IPS-11a (cell line): ENCODE results near the gene ZNF425.
"Not testable (repeated sequence)": the region's sequence is repeated elsewhere in the genome, so short reads cannot be mapped to it uniquely, and the experiment has no call there.

ENCODE experiments used
- H3K4me3 ChIP-seq: one replicate; pipeline ENCODE4 v1.5.1; 2013; ENCODE audit warnings: low read depth, low read length, control low read depth

The ZNF425 gene

DNA sequence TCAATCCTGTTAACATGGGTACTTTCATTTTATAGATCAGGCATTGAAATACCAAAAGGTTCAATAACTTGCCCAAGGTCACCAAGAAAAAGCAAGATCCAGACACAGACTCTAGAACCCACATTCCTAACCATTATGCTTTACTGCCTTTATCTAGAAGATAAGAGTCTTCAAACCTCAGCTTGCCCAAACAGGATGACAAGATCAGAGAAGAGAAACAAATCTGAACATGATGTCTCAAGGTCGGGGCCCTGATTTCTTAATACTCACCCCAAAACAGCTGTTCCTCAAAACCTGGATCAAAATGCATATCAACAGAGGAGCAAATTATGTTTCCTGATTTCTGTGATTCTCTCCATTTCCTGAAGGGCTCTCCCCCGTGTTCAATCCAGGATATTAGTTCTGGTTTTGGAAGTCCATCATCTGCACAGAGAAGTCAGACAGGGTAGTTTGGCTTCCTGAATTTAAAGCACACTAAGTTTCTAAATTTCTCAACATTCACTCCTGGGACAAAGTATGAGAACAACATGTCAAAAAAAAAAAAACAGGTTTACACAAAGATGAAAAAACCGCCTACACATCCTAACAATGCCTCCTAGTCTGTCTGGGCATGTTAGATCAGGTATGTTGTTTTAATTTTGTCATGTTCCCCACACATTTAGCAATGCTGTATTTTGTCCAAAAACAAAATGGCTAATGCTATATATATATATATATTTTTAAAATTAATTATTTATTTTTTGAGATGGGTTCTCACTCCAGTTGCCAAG lies 51.8 kb downstream of the ZNF425 start:
- H3K4me3 ChIP-seq: no peak overlapping the region

DNA sequence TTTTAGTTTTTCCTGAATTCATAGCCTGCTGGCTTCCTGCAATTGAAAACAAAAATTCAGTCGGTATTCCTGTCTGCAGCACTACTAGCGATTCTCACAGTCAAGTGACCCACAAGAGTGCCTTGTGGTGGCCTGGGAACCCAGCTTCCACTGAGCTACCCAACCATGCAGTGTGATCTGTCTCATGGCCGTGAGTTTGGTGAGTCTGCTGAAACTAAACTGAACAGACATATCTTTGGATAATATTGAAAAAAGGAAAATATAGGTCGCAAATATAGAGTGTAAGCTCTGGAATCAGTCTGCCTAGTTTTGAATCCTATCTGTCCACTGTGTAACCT lies 53.7 kb downstream of the ZNF425 start:
- no peak overlapping the region for H3K4me3 ChIP-seq

DNA sequence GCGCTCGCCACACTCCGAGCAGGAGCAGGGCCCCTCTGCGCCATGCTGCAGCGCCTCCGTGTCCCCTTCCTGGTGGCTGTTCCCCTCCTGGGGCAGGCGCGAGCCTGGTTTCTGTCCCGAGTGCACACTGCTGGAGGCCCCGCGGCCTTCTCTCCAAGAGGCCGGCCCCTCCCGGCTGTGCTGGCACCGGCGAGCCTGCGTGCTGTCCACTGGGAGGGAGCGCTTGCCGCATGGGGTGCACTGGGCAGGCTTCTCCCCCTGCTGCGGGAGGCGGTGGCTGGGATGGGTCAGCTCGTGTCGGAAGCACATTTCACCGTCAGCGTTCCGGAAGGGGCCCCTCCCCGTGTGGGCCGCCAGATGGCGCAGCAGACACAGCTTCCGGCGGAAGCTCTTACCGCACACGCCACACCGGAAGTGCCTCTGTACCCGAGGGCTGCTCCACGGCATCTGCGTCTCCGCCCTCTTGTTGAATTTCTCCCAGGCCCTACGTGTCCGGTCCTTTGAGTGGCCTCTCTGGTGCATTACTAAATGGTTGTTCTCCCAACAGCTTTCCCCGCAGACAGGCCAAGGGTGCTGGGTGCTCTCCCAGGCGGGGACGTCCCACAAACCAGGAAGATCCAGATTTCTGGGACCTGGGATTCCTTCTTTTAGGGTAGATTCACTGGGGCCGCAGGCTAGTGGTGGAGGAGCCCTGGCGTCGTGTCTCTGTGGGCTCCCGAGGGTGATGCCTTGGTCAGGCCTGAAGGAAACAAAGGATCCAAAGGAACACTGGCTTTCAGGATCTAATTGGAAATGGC lies 54.3 kb downstream of the ZNF425 start:
- H3K4me3 ChIP-seq: no peak overlapping the region

DNA sequence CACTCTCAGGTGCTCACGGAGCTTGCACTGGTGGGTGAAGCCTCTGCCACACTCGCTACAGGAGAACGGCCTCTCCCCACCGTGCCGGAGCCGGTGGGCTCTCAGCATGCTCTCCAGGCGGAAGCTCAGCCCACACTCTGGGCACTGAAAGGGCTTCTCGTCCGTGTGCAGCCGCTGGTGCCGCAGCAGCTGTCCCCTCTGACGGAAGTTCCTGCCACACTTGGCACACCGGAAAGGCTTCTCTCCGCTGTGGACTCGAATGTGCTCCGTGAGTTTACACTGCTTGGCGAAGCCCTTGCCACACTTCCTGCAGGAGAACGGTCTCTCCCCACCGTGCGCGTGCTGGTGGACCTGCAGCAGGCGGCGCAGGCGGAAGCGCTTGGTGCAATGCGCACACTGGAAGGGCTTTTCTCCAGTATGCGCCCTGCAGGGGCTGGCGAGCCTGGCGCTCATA lies 54.9 kb downstream of the ZNF425 start:
- H3K4me3 ChIP-seq: no peak overlapping the region

DNA sequence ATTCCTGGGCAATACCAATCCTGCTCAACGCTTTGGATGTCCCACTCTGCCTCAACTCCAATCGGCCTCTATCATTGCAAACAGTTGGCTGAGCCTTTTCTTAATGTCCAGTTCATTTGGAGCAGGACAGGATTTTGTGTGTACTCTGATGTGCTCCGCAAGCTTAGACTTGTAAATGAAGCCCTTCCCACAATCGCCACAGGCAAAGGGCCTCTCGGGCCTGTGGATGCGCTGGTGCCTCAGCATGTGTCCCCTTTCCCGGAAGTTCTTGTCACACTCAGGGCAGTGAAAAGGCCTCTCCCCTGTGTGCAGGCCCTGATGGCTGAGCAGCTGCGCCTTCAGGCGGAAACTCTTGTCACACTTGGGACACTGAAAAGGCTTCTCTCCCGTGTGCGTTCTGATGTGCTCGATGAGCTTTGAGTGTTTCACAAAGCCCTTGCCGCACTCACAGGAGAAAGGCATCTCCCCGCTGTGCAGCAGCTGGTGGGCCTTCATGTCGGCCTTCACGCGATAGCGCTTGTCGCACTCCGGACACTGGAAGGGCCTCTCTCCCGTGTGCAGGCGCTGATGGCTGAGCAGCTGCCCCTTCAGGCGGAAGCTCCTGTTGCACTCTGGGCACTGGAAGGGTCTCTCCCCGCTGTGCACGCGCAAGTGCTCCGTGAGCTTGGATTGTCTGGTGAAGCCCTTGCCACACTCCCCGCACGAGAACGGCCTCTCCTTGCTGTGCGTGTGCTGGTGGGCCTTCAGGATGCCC lies 55.6 kb downstream of the ZNF425 start:
- no peak overlapping the region for H3K4me3 ChIP-seq

DNA sequence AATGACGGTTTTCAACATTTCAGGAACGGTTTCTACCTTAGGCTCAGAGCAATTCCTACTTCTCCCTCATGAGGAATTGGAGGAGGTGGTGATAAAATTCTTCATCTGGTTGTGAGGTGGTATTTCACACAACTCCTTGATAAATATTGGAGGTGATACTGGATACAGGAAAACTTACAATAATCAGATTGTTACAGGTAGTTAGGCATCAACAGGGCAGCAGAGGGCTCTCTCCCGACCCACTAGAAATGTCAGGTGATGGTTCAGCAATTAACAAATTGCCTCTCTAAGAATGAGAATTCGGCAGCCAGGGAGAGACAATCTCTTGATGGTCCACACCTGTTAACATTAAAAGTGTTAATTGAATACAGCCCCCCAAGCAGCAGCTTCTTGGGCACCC lies 58.3 kb downstream of the ZNF425 start:
- H3K4me3 ChIP-seq: no peak overlapping the region

DNA sequence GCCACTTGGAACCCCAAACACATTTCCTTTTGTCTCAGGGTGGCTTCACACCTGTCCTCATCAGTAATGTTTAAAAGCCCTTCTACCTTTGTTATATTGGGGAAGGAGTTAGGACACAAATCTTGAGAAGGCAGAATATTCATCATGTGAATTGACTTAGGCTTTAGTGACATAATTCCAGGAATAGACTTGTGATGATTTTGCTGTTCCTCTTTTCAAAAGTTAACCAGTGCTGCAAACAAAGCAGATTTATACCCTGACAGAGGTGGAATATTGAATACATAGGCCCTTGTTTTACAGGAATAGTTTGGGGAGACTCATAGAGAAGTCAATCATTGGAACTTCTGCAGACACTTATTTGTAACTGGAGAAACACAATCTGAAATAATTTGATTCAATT lies 62.6 kb downstream of the ZNF425 start:
- H3K4me3 ChIP-seq: no peak overlapping the region

DNA sequence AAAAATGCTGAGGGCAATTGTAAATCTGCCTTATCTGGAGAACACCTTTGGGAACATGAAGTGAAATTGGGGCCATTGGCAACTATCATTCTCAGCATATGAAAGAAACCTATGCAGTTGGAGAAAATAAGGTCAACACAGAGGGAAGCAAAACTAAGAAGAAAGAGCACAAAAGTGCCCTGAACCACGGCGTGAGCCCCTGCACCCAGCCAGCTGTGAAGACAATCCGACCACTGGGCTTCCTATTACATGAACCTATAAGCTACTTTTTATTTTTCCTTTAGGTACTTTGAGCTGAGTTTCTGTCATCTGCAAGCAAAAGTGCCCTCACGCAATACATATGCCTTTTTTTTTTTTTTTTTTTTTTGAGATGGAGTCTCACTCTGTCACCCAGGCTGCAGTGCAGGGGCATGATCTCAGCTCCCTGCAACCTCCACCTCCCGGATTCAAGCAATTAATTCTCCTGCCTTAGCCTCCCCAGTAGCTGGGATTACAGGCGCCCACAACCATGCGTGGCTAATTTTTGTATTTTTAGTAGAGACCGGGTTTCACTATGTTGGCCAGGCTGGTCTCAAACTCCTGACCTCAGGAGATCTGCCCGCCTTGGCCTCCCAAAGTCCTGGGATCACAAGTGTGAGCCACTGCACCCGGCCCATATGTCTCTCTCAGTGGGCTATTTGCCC lies 63.8 kb downstream of the ZNF425 start:
- H3K4me3 ChIP-seq: not testable (repeated sequence)

DNA sequence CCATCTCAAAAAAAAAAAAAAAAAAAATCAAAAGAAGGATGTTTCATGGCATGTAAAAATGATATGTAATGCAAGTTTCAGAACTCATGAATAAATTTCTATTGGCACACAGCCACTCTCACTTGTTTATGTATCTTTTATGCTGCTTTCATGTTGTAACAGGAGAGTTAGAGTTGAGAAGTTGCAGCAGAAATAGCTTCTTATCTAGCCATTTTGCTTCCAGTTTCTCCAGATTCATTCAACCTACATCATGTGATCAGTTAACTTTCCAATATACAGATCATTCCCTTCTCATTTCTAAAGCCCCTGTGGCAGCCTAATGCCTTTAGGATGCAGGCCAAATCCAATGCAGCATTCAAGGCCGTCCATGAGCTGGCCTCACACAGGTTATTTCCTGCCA lies 66.0 kb downstream of the ZNF425 start:
- H3K4me3 ChIP-seq: no peak overlapping the region

DNA sequence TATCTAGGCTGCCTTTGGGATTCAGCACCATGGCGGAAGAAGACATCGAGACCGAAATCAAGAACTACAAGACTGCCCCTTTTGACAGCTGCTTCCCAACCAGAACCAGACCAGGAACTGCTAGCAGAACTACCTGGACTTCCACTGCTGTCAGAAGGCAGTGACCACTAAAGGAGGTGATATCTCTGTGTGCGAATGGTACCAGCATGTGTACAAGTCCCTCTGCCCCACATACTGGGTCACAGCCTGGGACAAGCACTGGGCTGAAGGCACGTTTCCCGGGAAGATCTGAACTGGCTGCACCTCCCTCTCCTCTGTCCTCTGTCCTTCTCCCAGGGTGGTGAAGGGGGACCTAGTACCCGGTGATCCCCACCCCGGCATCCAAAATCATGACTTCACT lies 72.2 kb downstream of the ZNF425 start:
- H3K4me3 ChIP-seq: no peak overlapping the region

DNA sequence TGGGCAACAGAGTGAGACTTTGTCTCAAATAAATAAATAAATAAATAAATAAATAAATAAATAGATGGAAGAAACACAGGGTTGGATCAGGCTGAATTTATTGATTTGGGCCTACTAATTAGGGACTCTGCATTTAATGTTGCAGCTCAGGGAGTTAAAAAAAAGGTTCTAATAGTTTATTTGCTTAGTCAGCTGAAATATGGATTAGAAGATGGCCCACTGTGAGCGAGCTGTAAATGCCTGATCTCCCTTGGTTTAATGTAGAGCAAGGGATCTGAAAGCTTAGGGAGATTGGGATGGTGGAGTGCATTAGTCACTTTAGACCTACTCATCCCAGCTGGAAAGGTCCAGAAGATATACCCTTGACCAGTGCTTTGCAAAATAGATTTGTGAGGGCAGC lies 72.7 kb downstream of the ZNF425 start:
- H3K4me3 ChIP-seq: no peak overlapping the region
